ENCODE results near the gene ANXA2R.

ANXA2R gene

DNA sequence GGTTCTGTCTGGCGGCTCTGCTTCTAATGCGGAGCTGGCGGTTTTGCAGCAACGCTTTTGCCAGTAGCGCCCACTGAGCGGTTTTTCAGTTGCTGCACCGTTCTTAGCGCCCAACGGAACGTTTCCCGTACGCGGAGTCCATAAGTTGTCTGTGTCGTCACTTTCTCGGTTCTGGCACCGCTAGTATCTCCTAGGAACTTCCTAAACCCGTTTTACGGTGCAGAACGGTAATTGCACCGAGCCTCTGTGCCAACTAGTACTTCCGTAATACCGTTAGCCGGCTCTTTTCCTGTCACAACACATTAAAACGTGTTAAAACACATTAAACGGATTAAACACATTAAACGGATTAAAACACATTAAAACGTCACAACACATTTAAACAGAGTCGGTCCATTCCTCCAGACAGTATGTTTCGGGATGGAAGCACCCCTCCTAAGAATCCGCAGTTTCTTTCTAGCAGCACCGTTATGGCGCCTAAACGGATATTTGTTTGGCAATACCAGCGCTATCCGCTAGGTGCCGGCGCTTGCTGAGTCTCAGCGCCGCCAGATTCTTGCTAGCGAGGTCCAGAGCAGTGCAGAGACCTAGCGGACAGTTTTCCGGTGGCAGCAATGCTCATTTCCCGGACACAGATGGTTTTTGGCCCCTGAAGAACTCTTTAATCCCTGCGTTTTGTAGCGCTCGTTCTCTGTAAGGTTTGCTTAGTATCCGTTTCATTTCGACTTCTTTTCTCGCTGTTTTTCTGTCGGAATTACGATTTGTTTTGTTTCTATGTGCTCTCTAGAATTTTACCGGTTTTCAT lies 45.4 kb downstream of the ANXA2R start:
- peak; percentile 93 for DNase-seq

DNA sequence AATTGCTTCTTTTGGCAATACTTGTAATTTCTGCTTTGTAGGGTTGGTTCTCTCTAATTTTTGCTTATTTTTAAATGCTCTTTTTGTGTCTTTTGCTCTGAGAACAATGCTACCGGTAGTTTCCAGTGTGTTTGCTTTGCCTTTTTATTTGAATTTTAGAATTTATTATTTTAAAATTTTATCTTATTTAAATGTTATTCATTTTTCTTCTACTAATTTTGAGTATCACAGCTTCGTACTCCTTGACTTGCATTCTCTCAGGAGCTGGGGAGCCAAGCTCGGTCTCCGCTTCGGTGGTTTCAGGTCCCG lies 45.9 kb downstream of the ANXA2R start:
- DNase-seq, result no peak

DNA sequence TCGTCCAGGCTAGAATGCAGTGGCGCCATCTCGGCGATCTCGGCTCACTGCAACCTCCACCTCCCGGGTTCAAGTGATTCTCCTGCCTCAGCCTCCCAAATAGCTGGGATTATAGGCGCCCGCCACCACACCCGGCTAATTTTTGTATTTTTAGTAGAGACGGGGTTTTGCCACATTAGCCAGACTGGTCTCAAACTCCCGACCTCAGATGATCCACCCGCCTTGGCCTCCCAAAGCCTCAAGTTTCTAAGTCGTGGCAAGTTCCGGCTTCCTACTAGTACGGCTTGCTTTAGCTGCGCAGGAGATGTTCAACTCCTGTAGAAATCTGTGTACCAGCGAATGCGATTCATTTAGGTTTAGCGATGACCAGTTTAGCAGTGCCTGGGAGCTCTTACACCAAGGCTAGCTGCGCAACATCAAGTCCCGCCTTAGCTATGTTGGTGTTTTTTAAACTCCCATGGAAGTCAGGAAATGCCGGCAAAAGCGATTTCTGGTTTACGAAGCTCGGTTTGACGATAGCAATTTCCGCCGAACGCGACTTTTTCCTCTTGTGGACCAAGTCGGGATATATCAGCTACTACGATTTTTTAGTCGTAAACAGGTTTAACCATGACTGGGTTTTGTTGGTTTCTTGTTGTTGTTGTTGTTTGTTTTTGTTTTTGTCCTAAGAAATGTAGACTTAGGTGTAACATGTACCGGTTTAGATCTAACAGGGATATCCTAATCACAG lies 46.4 kb downstream of the ANXA2R start:
- DNase-seq, result peak; percentile 82

DNA sequence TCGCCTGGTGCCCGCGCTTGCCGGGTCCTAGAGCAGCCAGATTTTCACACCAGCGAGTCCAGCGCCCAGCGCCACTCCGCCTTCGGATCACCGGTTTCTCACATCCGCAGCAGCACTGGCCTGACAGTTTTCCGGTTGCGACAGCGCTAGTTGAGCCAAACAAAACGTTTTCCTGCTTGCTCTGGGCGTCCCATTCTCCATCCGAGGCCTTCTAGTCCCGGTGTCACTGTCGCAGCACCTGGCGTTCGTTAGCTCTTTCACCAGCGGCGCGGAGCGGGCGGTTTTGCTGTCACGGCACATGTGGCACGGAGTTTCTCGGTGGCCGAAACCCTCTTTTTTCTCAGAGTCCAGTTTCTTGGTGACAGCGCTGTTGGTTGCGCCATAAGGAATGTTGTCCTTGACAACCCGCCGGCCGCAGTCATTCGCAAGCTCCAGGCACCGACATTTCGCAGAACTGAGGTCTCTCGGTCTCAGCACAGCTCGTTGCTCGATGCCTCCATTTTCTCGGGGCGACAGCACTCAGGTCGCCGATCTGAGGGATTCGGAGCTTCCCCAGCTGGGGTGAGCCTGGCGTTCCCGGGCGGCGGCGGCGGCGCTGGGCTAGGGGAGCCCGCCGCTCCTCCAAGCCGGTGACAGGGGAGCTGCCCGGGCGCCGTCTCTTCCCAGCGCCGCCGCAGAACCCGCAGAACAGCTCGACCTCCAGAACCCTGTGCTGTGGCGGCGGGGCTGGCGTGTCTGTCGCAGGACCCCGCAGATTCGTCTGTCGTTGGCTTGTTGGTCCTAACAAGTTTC lies 47.8 kb downstream of the ANXA2R start:
- peak; percentile 82 for DNase-seq

DNA sequence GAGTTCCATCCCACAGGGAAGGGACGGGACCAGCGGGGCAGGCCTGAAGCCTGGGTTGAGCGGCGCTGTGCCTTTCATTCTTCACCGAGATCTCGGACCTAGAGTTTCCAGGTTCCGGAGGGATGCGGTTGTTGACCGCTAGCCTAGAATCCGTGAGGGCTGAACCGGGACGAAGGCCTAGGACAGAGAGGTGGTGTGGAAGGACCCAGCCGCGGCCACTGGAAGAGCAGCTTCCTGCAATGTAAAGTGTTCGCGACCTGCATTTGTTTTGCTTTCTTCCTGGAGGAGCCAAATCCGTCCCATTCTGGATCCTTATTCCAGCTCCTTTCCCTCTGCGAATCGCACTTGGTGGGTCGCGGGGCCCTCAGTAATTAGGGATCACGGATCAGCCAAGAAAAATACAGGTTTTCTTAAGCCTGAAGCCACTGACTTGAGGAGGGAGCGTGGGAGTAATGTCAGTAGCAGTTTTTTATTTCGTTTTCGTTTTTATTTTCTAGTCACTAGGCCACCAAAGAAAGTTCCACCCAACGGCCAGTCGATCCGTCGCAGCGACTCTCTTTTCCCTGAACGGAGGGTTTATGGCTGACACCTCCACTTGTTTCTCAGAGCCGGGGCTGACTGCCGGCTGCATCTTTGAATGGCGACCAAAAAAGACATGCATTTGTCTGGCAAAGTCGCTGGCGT lies 48.6 kb downstream of the ANXA2R start:
- no peak for DNase-seq

DNA sequence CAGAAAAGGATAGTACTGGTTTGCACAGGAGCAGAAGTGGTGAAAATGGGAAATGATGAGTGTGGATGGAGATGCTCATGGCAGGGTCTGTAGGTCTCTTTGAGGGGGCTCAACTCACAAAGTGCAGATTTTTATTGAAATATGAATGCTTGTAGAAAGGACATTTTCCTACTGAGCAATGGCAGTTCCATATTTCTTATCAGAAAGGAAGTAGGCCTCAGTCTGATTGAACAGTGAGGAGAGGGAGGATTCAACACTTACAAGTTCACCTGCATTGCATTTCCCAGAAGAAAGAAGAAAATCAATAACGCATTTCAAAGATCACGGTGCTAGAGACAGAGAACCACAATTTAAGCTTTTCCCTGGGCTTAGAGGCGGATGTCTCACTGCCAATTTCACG lies 49.2 kb downstream of the ANXA2R start:
- no peak for DNase-seq

Measured in fibroblast of upper back skin (primary cell).